A204.1 (cell line): ENCODE results near the gene RGS4.

Source experiments
- FAIRE-seq: peaks from 2 replicates; lab custom pipeline; 2012; peaks lifted over from hg19 to GRCh38; lab: Jason Lieb, UNC

Gene RGS4

GRCh38 chr1:163102590-163102989 is 33.4 kb downstream of the RGS4 start:
- FAIRE-seq: no peak

- FAIRE-seq: no peak
Measured at GRCh38 chr1:163104385-163105099, 35.4 kb downstream of the RGS4 start.

- no peak for FAIRE-seq
Measured at GRCh38 chr1:163106364-163106987, 37.3 kb downstream of the RGS4 start.

GRCh38 chr1:163107655-163108054 is 38.5 kb downstream of the RGS4 start:
- no peak for FAIRE-seq

GRCh38 chr1:163115887-163116286 is 46.7 kb downstream of the RGS4 start:
- no peak for FAIRE-seq

- no peak for FAIRE-seq
Measured at GRCh38 chr1:163119707-163120106, 50.5 kb downstream of the RGS4 start.

- no peak for FAIRE-seq
Measured at GRCh38 chr1:163120372-163120771, 51.2 kb downstream of the RGS4 start.

GRCh38 chr1:163124812-163125211 is 55.7 kb downstream of the RGS4 start:
- no peak for FAIRE-seq
